MCF 10A (cell line): ENCODE data around the gene EGR1. TPM values are rescaled to one million over a fixed set of nuclear protein-coding genes. Genes with fewer than 3 reads are reported as not detected.

Experiments
- BruUV-seq: library from RNA; stranded (reverse); fragments of 400-500 nt; replicated peaks from 2 replicates; lab custom pipeline; 2021; lab: Mats Ljungman, UMichigan
- CTCF ChIA-PET: fragments of 300-600 bp; sonication (Branson Sonifier 250); formaldehyde crosslinking; extraction: SDS; loops from one replicate; lab custom pipeline; 2021; ENCODE audit warnings: antibody characterized with exemption, inconsistent platforms; lab: Yijun Ruan, JAX
- POLR2A ChIA-PET: fragments of 300-600, 350-650 bp; sonication (Branson Sonifier 250); formaldehyde crosslinking; extraction: SDS; loops from one replicate; lab custom pipeline; 2020; ENCODE audit warnings: antibody characterized with exemption, inconsistent platforms; lab: Yijun Ruan, JAX
- DNase-seq: peaks from one replicate; pipeline ENCODE4 v3.0.0-alpha.2; 2018; ENCODE audit not compliant: unreplicated experiment
- H3K27ac Mint-ChIP-seq: one replicate; pipeline ENCODE4 v1.8.0; 2022; ENCODE audit warnings: mild to moderate bottlenecking, low read depth, mixed read lengths; ENCODE audit not compliant: unreplicated experiment
- H3K27me3 Mint-ChIP-seq: one replicate; pipeline ENCODE4 v1.8.0; 2022; ENCODE audit warnings: mixed read lengths; ENCODE audit not compliant: insufficient read depth, unreplicated experiment
- H3K36me3 Mint-ChIP-seq: one replicate; pipeline ENCODE4 v1.8.0; 2022; ENCODE audit warnings: mild to moderate bottlenecking, moderate library complexity, mixed read lengths; ENCODE audit not compliant: insufficient read depth, unreplicated experiment
- H3K4me1 Mint-ChIP-seq: one replicate; pipeline ENCODE4 v1.8.0; 2022; ENCODE audit warnings: mixed read lengths; ENCODE audit not compliant: insufficient read depth, unreplicated experiment
- H3K4me3 Mint-ChIP-seq: one replicate; pipeline ENCODE4 v1.8.0; 2022; ENCODE audit warnings: mild to moderate bottlenecking, moderate library complexity, mixed read lengths; ENCODE audit not compliant: unreplicated experiment
- H3K9me3 Mint-ChIP-seq: one replicate; pipeline ENCODE4 v1.8.0; 2022; ENCODE audit warnings: mixed read lengths; ENCODE audit not compliant: unreplicated experiment
- CTCF ChIP-seq: fragments of 200-600 bp; IDR thresholded peaks from one replicate; pipeline ENCODE4 v1.8.0; 2022; ENCODE audit warnings: antibody characterized with exemption, mild to moderate bottlenecking; ENCODE audit not compliant: unreplicated experiment
- intact Hi-C: fragments of 100-400 bp; cut with micrococcal nuclease; formaldehyde crosslinking; loops from 2 replicates; pipeline ENCODE4 v1.14.1; 2022
- total RNA-seq: library from RNA; stranded (reverse); gene quantifications from 2 replicates; pipeline ENCODE4 v1.2.3, GENCODE V29; 2022

EGR1 gene
- total RNA-seq, 1 experiment from 2014 or later: 189 TPM

GRCh38 chr5:138514021-138514420 lies 48.7 kb downstream of the EGR1 start:
- POLR2A ChIA-PET: interaction anchor here (0.6 to 4.7 kb wide), 5 partner anchors 8 to 334 kb away, joined by 3 to 29 read pairs (median 20); partner anchors contain the start of gene ETF1
- Mint-ChIP-seq H3K27me3 (no peaks in the 10 kb centered on the region), H3K36me3 (peaks cover 100% of the 10 kb centered on the region), H3K9me3 (no peaks in the 10 kb centered on the region), H3K4me3 (no peak overlapping the region), H3K27ac (peak overlapping the region; percentile 59), H3K4me1 (peaks cover 13% of the 10 kb centered on the region)
- no peak for DNase-seq
- CTCF ChIA-PET: interaction anchor here (0.8 to 8.1 kb wide), 3 partner anchors 10 to 50 kb away, joined by 5 to 55 read pairs (median 26); no protein-coding TSS in a partner anchor
- intact Hi-C loops: no loop called here
- TF ChIP-seq CTCF: no peak
- BruUV-seq: no TSS peak

- TF ChIP-seq CTCF: no peak
- H3K9me3 Mint-ChIP-seq: no peaks in the 10 kb centered on the region
- intact Hi-C loops: no loop called here
- peak overlapping the region; percentile 59 for H3K27ac Mint-ChIP-seq
- DNase-seq: no peak
- peaks cover 15% of the 10 kb centered on the region for H3K4me1 Mint-ChIP-seq
- H3K27me3 Mint-ChIP-seq: no peaks in the 10 kb centered on the region
- ChIA-PET POLR2A (interaction anchor here (0.6 to 4.7 kb wide), 7 partner anchors 9 to 51 kb away, joined by 3 to 29 read pairs (median 5); partner anchors contain the start of genes EGR1 and ETF1), CTCF (interaction anchor here (0.6 to 8.1 kb wide), 4 partner anchors 11 to 161 kb away, joined by 3 to 55 read pairs (median 14); no protein-coding TSS in a partner anchor)
- H3K4me3 Mint-ChIP-seq: no peak overlapping the region
- H3K36me3 Mint-ChIP-seq: peaks cover 98% of the 10 kb centered on the region
- no TSS peak for BruUV-seq
Observed at GRCh38 chr5:138515556-138516245, 50.4 kb downstream of the EGR1 start.

- no peaks in the 10 kb centered on the region for H3K9me3 Mint-ChIP-seq
- no TSS peak for BruUV-seq
- ChIA-PET POLR2A (interaction anchor here (0.6 to 4.7 kb wide), 11 partner anchors 9 to 1142 kb away, joined by 3 to 23 read pairs (median 3); partner anchors contain the start of genes EGR1 and ETF1), CTCF (interaction anchor here (0.8 to 8.1 kb wide), 6 partner anchors 9 to 68 kb away, joined by 3 to 55 read pairs (median 4); no protein-coding TSS in a partner anchor)
- H3K27ac Mint-ChIP-seq: no peak overlapping the region
- intact Hi-C loops: no loop called here
- no peaks in the 10 kb centered on the region for H3K27me3 Mint-ChIP-seq
- DNase-seq: no peak
- peaks cover 86% of the 10 kb centered on the region for H3K36me3 Mint-ChIP-seq
- no peak overlapping the region for H3K4me3 Mint-ChIP-seq
- TF ChIP-seq CTCF: no peak
- peaks cover 20% of the 10 kb centered on the region for H3K4me1 Mint-ChIP-seq
Observed at GRCh38 chr5:138517437-138517836, 52.2 kb downstream of the EGR1 start.

Other genes starting within 250 kb of the EGR1 start
- not detected in 2 replicates for gene GFRA3, start 190.9 kb upstream of the EGR1 start, total RNA-seq
- gene CDC25C, start 133.7 kb upstream of the EGR1 start, total RNA-seq: 10.8 and 12.2 TPM in 2 replicates
- 37.2 and 38.9 TPM in 2 replicates for gene FAM53C, start 127.2 kb upstream of the EGR1 start, total RNA-seq
- 57.8 and 59.0 TPM in 2 replicates for gene KDM3B, start 112.8 kb upstream of the EGR1 start, total RNA-seq
- 0.77 and 0.81 TPM in 2 replicates for gene REEP2, start 26.4 kb upstream of the EGR1 start, total RNA-seq
- gene ETF1, start 77.8 kb downstream of the EGR1 start, total RNA-seq: 307 and 349 TPM in 2 replicates
- 1,057 and 1,102 TPM in 2 replicates for gene HSPA9, start 109.9 kb downstream of the EGR1 start, total RNA-seq